Activated CD4-positive, alpha-beta T cell treated with anti-CD3 and anti-CD28 coated beads, Interleukin-2, Interleukin-4, amounts not matched to agents 100 ng/mL and 50 ng/mL, durations not matched to agents 16 hours and 8 hours (primary cell): Measurements from ENCODE around the gene ANKS1B.
"Not testable (repeated sequence)": the region's sequence is repeated elsewhere in the genome, so short reads cannot be mapped to it uniquely, and the experiment has no call there.

Source experiments
- DNase-seq: peaks from one replicate; pipeline ENCODE4 v3.0.0-alpha.2; 2020; ENCODE audit warnings: low spot score

Gene ANKS1B

DNA sequence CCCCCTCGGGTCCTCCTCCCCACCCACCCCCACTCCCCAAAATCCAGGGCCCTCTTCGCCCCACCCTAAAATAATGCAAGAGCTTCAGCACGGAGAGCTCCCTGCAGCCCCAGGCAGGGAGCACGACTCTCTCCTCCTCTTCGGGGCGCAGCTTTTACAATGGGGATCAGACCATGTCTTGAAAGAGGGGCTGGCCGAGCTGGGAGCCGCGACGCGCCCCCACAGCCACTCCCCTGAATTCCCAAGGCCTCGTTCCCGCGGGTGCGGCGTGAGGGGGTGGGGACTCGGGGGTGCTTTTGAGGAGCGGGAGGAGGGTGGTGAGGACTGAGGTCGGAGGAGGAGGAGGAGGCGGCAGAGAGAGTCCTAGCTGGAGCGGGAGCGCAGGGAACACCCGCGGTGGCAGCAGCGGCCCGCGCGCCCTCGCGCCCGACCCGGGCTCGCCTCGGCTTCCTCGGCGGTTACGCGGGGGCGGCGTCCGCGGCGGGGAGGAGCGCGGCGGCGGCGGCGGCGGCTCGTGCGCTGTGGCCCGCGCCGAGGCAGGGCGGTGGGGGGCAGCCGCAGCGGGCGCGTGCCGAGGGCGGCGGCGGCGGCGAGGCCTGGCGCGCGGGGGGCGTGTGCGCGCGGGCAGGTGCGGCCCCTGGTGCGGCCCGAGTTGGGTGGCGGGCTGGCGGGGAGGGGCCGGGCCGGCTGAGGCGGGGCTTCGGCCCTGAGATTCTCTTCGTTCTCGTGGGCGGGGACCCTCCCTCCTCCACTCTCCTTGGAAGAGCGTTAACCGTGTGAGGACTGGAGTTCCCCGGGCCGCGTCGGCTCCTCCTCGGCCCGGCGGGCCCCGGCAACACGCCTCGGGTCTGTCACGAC is at the start of gene ANKS1B:
ANKS1B (minus strand) TSS at position 666 of the 858 bp plus-strand sequence. CDS start 699 bp downstream, outside the sequence.
- no peak for DNase-seq

- no peak for DNase-seq
Observed at GRCh38 chr12:100031836-100032235, 47.1 kb upstream of the ANKS1B start.

DNA sequence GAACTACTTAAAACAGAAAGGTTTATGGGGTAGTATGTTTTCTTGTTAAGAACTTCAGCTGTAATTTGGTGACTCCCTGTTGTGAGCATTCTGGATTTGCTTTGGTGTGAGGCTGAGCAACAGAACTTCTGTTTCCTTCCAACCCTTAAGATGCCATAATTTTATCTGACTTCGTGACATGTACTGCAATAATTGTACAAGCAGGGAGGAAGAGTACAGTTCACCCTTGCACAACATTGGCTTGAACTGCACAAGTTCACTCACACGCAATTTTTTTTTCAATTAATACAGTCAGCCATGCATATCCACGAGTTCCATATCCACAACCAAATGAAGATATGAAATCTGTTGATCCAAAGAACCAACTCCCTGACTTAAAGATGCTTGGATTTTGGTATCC is 42.9 kb upstream of the ANKS1B start:
- no peak for DNase-seq

DNA sequence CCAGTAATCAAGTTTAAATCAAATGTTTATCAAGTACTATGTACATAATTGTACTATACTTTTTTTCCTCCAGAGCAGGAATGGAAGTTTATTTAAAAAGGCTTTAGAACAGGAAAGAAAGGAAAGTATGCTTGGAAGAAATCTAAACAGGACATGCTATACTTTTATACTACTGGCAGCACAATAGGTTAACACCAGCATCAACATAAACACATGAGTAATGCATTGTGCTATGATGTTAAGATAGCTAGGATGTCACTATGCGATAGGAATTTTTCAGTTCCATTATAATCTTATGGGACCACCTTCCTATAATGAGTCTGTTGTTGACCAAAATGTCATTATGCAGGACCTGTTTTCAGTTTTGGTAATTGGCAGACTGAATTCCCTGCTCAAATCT is 41.5 kb upstream of the ANKS1B start:
- no peak for DNase-seq

GRCh38 chr12:100024974-100025555 is 40.3 kb upstream of the ANKS1B start:
- no peak for DNase-seq

- DNase-seq = no peak
Observed at GRCh38 chr12:100020370-100020769, 35.6 kb upstream of the ANKS1B start.

DNA sequence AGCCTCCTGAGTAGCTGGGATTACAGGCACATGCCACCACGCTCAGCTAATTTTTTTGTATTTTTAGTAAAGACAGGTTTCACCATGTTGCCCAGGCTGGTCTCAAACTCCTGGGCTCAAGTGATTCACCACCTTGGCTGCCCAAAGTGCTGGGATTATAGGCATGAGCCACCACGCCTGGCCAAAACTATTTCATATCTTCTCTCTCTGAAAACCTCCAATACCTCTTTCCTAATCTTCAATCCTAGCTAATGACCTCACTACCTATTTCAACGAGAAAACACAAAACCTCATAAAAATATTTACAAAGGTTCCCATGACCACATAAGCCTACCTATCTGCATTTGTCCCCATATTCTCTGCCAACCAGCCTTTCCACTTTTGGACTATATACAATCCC is 32.3 kb upstream of the ANKS1B start:
- no peak for DNase-seq

GRCh38 chr12:100016304-100016703 is 31.6 kb upstream of the ANKS1B start:
- not testable (repeated sequence) for DNase-seq

DNA sequence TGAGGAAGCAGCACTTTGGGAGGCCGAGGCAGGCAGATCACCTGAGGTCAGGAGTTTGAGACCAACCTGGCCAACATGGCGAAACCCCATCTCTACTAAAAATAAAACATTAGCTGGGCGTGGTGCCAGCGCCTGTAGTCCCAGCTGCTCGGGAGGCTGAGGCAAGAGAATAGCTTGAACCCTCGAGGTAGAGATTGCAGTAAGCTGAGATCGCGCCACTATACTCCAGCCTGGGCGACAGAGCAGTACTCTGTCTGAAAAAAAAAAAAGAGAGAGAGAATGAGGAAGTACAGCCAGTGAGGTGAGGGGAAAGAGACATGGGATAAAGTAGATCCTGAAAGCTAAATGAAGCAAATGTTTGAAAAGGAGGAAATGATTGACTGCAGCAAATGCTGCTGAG is 21.1 kb upstream of the ANKS1B start:
- not testable (repeated sequence) for DNase-seq

GRCh38 chr12:99997806-99998205 is 13.1 kb upstream of the ANKS1B start:
- no peak for DNase-seq

- DNase-seq = no peak
Observed at GRCh38 chr12:99996095-99996494, 11.4 kb upstream of the ANKS1B start.

DNA sequence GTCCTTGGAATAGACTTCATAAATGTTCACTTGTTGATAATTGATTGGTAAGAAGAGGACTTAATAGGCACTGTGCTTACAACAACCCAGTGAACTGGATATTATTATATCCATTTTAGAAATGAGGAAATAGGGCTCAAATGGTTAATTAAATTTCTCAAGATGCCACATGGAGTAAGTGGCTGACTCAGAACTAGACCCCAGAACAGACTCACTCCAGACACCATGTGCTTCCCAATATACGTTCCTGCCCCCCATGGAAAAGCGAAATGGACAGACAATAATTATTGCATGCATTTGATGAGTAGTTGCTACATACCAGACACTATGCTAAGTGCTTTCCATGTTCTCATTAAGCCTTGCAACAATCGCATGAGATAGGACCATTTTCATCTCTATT is 895 bp upstream of the ANKS1B start:
- DNase-seq = no peak

DNA sequence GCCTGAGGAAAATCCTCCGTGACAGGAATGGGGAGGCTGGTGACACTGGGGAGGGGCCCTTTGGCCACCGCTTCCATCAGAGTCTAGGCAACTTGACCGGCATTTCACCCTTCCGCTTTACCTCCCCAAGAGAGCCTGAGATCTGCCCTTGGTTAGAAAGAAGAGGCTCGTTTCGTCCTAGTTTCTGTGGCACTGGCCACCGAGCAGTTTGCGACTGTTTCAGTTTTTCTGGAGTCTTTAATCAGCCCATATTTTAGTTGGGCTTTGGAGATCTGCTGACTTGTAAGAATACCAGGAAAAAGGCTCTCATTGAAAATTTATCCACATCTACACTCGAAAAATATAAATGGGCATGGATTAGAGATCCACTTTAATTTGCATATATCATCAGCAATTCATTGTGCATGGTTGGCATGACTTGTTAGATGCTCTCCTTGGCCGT is 414 bp upstream of the ANKS1B start:
- DNase-seq = no peak

- no peak for DNase-seq
Observed at GRCh38 chr12:99983456-99984258, 1.1 kb downstream of the ANKS1B start.

GRCh38 chr12:99981639-99982190 is 3.0 kb downstream of the ANKS1B start:
- no peak for DNase-seq

GRCh38 chr12:99979471-99979870 is 5.3 kb downstream of the ANKS1B start:
- DNase-seq = no peak

GRCh38 chr12:99978152-99978551 is 6.6 kb downstream of the ANKS1B start:
- no peak for DNase-seq

DNA sequence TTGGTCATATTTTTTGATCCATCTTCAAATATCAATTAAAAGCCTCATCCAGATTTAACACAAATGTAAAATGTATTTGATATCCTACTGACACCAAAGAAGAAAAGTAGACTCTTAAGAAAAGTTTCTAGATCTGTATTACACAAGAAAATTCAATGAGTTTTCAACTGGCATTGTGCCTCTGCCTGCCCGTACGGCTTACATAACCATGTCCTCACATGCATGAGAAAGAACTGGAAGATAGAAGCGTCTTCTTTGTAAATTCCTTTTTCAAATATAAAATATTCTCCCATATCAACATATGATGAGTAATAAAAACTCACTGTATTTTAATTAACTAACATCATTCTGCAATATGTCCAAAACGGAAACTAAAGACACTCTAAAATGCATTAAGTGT is 7.2 kb downstream of the ANKS1B start:
- DNase-seq = no peak

- no peak for DNase-seq
Observed at GRCh38 chr12:99976762-99977161, 8.0 kb downstream of the ANKS1B start.

GRCh38 chr12:99975321-99975720 is 9.4 kb downstream of the ANKS1B start:
- no peak for DNase-seq

- no peak for DNase-seq
Observed at GRCh38 chr12:99974146-99974545, 10.6 kb downstream of the ANKS1B start.

GRCh38 chr12:99966429-99966828 is 18.3 kb downstream of the ANKS1B start:
- DNase-seq = no peak
